COLO829 (cell line): Measurements from ENCODE around the gene CCNF.
A peak's percentile ranks its signal among the peaks of the same experiment; 100 is the strongest.
"Not testable (repeated sequence)": the region's sequence is repeated elsewhere in the genome, so short reads cannot be mapped to it uniquely, and the experiment has no call there.

Source experiments
- DNase-seq: peaks from one replicate; pipeline ENCODE4 v3.0.0; 2012; ENCODE audit warnings: low spot score

The CCNF gene

GRCh38 chr16:2471653-2472487 lies 42.6 kb downstream of the CCNF start:
- no peak for DNase-seq

DNA sequence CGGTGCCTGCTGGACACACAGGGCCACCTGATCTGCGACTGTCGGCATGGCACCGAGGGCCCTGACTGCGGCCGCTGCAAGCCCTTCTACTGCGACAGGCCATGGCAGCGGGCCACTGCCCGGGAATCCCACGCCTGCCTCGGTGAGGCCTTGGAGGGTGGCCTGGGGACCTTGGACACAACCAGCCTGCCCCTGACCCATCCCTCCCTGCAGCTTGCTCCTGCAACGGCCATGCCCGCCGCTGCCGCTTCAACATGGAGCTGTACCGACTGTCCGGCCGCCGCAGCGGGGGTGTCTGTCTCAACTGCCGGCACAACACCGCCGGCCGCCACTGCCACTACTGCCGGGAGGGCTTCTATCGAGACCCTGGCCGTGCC lies 43.2 kb downstream of the CCNF start:
- no peak for DNase-seq

- no peak for DNase-seq
Observed at GRCh38 chr16:2472885-2473445, 43.7 kb downstream of the CCNF start.

DNA sequence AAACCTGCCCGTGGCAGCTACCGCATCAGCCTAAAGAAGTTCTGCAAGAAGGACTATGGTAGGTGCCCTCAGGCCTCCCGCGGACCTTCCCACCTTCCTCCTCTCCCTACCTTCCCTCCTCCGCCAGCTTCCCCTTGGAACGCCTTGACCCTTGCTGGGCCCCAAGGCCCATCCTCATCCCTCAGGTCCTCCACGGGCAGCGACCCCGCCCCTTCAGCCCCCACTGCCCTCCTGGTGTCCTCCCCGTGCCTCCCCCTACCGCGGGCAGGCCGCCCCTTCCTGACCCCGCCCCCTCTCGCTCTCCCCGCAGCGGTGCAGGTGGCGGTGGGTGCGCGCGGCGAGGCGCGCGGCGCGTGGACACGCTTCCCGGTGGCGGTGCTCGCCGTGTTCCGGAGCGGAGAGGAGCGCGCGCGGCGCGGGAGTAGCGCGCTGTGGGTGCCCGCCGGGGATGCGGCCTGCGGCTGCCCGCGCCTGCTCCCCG lies 44.2 kb downstream of the CCNF start:
- no peak for DNase-seq

GRCh38 chr16:2473999-2474876 lies 45.0 kb downstream of the CCNF start:
- DNase-seq: no peak

- DNase-seq: peak; percentile 98
Observed at GRCh38 chr16:2474877-2475412, 45.7 kb downstream of the CCNF start, which contains the start of gene TBC1D24. Gene TBC1D24, plus strand, starts transcription at chr16:2475127. Its CDS starts 21,022 bp downstream, at chr16:2496149.

GRCh38 chr16:2475413-2476344 lies 46.4 kb downstream of the CCNF start:
- DNase-seq: no peak

DNA sequence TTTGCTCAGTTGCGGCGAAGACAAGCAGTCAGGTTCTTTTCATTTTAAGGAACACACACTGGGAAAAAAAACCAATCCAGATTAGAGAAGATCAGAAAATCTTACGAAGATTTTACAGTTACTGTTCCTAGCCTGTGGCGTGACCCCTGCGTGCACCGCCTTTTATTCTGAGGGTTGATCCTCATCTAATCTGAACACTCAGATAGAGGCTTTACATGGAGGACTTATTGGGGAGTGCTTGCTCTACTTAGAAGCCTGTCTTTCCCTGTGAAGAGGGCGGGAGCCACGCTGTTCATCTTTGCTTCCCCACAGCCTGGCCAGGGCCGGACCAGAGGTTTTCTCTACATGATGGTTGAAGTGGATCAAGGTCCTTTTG lies 47.1 kb downstream of the CCNF start:
- DNase-seq: no peak

- DNase-seq: no peak
Observed at GRCh38 chr16:2476741-2477140, 47.5 kb downstream of the CCNF start.

- no peak for DNase-seq
Observed at GRCh38 chr16:2477327-2477726, 48.1 kb downstream of the CCNF start.

- no peak for DNase-seq
Observed at GRCh38 chr16:2478279-2478678, 49.0 kb downstream of the CCNF start.

DNA sequence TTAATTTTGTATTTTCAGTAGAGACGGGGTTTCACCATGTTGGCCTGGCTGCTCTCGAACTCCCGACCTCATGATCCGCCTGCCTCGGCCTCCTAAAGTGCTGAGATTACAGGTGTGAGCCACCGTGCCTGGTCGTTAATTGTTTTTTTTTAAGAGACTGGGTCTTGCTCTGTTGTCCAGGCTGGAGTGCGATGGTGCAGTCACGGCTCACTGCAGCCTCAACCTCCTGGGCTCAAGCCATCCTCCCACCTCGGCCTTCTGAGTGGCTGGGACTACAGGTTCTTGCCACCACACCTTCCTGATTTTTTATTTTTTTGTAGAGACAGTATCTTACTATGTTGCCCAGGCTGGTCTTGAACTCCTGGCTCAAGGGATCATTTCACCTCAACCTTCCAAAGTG lies 50.7 kb downstream of the CCNF start:
- not testable (repeated sequence) for DNase-seq

GRCh38 chr16:2480948-2481347 lies 51.7 kb downstream of the CCNF start:
- no peak for DNase-seq

- no peak for DNase-seq
Observed at GRCh38 chr16:2481676-2482075, 52.4 kb downstream of the CCNF start.

DNA sequence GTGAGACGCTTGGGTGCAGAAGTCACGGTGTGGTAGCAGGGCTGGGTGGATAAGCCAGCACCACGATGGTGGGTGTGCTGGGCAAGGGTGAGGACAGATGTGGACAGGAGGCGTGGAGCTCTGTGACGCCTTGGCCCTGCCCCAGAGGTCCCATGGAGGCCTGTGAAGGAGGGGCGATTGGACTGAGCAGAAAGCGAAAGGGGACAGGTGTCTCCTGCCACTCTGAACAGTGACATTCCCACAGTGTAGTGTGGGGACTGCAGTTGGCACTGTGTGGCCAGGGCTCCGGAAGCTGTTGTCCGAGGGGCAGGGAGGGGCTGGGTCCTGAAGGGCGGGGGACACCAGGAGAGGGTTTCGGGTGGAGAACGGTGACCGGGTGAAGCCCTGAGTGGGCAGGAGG lies 53.0 kb downstream of the CCNF start:
- no peak for DNase-seq

GRCh38 chr16:2482708-2483534 lies 53.7 kb downstream of the CCNF start:
- DNase-seq: peak; percentile 66

DNA sequence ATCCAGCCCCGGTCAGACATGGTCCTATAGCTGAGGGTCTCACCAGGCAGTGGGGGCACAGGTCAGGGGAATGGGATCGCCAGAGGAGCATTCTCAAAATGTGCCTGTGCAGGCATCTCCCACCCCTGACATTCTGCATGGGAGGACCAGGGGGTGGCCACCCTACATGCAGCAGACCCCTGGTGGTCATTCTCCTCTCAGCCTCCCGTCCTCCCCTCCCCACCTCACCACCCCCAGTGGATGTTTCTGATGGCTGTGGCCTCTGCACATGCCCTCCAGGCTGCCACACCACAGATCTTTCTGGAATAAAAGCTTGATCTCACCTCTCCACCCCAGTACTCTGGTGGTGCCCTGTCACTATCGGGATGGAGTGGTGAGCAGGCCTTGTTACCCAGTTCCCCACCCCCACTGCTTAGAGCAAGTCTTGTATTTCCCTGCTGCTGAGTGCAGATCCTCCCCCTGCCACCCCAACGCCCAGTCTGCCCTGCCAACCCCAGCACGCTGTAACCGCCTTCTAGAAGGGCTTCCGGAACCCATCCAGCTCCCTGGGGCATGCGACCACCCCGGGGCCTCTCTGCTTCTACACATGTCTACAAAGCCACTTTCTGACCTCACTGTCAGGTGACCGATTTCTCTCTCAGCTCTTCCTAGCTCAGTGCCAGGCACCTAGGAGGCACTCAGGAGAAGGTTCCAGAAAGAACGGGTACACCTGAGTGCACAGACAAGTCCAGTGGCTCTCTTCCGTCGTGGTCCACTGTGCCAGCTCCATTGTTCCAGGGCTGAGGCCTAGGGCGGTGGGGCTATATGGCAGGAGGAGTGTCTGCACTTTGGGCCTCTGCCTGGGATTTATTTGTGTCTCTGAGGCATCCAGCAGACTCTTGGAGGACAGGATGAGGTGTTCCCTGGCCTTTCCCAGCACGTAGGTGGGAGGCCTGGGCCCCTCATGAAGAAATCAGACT lies 55.0 kb downstream of the CCNF start:
- no peak for DNase-seq

GRCh38 chr16:2484898-2485508 lies 55.8 kb downstream of the CCNF start:
- no peak for DNase-seq
